ENCODE data around the gene AEBP2. TPM values are rescaled to one million over a fixed set of nuclear protein-coding genes. Genes with fewer than 3 reads are reported as not detected.

Gene AEBP2
- total RNA-seq, 4 donors from 2014 or later: 47.7 to 89.5 (median 56.7) TPM

DNA sequence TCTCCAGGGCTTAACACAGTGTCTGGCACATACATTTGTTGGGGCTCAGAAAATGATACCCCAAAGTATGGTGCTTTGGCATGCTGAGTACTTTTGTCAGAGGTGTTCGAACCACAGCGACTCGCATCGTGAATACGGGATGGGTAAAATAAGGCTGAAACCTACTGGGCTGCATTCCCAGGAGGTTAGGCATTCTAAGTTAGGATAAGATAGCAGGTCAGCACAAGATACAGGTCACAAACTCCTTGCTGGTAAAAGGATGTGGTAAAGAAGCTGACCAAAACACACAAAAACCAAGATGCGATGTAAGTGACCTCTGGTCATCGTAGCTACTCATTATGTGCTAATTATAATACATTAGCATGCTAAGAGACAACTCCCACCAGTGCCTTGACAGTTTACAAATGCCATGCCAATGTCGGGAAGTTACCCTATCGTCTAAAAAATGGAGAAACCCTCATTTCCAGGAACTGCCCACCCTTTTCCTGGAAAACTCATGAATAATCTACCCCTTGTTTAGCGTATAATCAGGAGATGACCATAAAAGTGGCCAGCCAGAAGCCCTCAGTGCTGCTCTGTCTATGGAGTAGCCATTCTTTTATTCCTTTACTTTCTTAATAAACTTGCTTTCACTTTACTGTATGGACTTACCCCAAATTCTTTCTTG, 3.3 kb upstream of the AEBP2 start:
- WGBS: 87% methylated on average over 10 of the region's 10 CpGs
- Histone ChIP-seq H3K27ac (no peak overlapping the region), H3K27me3 (no peaks in the 10 kb centered on the region), H3K4me3 (no peak overlapping the region), H3K36me3 (no peaks in the 10 kb centered on the region), H3K4me1 (peaks cover 16% of the 10 kb centered on the region), H3K9me3 (no peaks in the 10 kb centered on the region)
- TF ChIP-seq, protein P1, sequence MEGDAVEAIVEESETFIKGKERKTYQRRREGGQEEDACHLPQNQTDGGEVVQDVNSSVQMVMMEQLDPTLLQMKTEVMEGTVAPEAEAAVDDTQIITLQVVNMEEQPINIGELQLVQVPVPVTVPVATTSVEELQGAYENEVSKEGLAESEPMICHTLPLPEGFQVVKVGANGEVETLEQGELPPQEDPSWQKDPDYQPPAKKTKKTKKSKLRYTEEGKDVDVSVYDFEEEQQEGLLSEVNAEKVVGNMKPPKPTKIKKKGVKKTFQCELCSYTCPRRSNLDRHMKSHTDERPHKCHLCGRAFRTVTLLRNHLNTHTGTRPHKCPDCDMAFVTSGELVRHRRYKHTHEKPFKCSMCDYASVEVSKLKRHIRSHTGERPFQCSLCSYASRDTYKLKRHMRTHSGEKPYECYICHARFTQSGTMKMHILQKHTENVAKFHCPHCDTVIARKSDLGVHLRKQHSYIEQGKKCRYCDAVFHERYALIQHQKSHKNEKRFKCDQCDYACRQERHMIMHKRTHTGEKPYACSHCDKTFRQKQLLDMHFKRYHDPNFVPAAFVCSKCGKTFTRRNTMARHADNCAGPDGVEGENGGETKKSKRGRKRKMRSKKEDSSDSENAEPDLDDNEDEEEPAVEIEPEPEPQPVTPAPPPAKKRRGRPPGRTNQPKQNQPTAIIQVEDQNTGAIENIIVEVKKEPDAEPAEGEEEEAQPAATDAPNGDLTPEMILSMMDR (IDR thresholded peaks at IDR 0.05): no peak
- TF ChIP-seq POLR2A (IDR thresholded peaks at IDR 0.05) (no peak), POLR2AphosphoS5 (IDR thresholded peaks at IDR 0.05) (no peak), EP300 (IDR thresholded peaks at IDR 0.05) (no peak)
- DNase-seq (ENCODE audit: low spot score in 2 of 2): no peak

DNA sequence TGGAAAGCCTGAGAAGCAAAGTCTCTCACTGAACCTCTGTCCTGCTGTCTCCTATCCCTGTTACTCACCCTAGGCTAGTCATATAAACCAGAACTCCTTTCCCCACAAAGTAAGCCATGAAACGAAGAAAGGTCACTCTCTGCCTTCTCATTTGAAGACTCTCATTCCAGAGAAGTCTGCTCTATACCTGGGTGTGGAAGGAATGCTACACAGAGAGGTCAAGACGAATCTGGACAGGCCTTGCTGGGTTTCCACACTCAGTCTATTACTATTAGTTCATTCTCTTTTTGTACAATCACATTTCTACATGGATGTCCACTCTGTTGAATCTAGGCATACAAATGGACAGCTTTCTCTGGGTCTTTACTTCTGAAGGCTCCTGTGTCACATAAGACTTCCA, 2.4 kb upstream of the AEBP2 start:
- no peak for DNase-seq (ENCODE audit: low spot score in 2 of 2)
- 86% methylated on average over 1 of the region's 2 CpGs for WGBS
- Histone ChIP-seq H3K36me3 (no peaks in the 10 kb centered on the region), H3K4me3 (no peak overlapping the region), H3K4me1 (peaks cover 16% of the 10 kb centered on the region), H3K27me3 (no peaks in the 10 kb centered on the region), H3K27ac (no peak overlapping the region), H3K9me3 (no peaks in the 10 kb centered on the region)
- TF ChIP-seq EP300 (IDR thresholded peaks at IDR 0.05): no peak
- TF ChIP-seq POLR2AphosphoS5 (IDR thresholded peaks at IDR 0.05): no peak
- TF ChIP-seq, protein P1 (IDR thresholded peaks at IDR 0.05): no peak
- no peak for TF ChIP-seq POLR2A (IDR thresholded peaks at IDR 0.05)

DNA sequence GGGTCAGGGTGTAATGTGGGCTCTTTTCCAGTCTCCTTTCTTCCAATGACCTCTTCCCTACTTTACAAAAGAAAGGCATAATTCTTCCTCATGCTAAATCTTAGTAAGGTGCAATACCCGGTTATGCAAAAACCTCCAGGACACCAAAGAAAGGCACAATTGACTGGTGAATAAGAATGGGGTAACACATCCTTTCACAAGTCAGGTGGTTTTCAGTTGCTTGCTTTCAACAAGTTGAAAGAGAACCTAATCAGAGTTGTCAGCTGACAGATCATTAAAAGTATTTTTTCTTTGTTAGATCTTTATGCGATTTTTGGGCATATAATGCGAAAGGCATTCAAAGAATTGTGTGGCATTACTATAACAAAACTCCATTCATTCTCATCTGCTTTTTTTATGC, 1.3 kb upstream of the AEBP2 start:
- H3K27me3 ChIP-seq: no peaks in the 10 kb centered on the region
- DNase-seq (ENCODE audit: low spot score in 2 of 2): no peak
- 76% methylated on average over 3 of the region's 3 CpGs for WGBS
- H3K4me1 ChIP-seq: peaks cover 21% of the 10 kb centered on the region
- TF ChIP-seq EP300 (IDR thresholded peaks at IDR 0.05) (no peak), POLR2AphosphoS5 (IDR thresholded peaks at IDR 0.05) (no peak), POLR2A (IDR thresholded peaks at IDR 0.05) (no peak)
- TF ChIP-seq, protein P1 (IDR thresholded peaks at IDR 0.05): no peak
- H3K9me3 ChIP-seq: no peaks in the 10 kb centered on the region
- H3K27ac ChIP-seq: no peak overlapping the region
- H3K36me3 ChIP-seq: no peaks in the 10 kb centered on the region
- H3K4me3 ChIP-seq: no peak overlapping the region

DNA sequence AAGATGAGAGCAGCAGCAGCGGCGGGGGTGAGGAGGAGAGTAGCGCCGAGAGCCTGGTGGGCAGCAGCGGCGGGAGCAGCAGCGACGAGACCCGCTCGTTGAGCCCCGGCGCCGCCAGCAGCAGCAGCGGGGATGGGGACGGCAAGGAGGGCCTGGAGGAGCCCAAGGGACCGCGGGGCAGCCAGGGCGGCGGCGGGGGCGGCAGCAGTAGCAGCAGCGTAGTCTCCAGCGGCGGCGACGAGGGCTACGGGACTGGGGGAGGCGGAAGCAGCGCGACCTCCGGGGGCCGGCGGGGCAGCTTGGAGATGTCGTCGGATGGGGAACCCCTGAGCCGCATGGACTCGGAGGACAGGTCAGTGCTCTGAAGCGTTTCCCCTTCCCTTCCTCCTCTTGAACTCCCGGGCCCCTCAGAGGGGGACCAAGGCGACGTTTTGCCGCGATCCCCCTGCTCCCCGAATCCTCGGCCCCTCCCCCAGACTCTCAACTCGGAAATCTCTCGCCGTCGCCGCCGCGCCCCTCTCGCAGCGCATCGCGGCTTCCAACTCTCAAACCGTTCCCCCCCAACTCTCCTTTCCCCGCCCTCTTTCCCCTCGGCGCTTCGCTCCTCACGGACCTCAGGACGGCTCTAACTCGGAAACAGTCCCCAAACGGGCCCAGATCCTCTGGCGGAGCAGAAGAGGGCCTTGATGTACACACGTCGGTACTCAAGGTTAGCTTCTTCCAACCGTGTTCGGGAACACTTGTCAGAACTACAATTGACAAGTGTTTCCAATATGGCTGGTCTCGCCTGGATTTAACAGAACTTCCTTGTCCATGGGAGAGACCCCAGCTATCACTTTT, 947 bp downstream of the AEBP2 start:
- peak; percentile 77 to 84 for DNase-seq (ENCODE audit: low spot score in 2 of 2)
- TF ChIP-seq POLR2AphosphoS5 (IDR thresholded peaks at IDR 0.05) (no peak), POLR2A (IDR thresholded peaks at IDR 0.05) (no peak), EP300 (IDR thresholded peaks at IDR 0.05) (no peak)
- TF ChIP-seq, protein P1 (IDR thresholded peaks at IDR 0.05): no peak
- H3K36me3 ChIP-seq: no peaks in the 10 kb centered on the region

DNA sequence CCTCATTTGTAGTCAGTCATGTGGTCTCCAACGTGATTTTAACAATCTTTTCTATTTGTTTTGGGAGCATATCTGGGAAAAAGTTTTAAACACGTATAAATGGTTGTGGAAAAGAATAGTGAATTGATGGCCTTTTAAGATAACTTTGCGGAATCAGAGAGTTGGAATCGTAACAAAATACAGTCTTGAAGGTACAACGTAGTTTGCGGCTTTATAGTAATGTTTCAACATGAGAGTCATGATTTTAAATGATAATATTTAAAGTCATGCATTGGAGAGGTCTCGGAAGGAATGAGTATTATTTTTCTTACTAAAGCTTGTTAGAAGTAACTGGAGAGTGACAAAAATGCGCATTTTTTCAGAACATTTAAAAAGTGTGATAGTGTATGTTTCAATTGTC, 1.6 kb downstream of the AEBP2 start:
- H3K36me3 ChIP-seq: no peaks in the 10 kb centered on the region
- 4% methylated on average over 8 of the region's 8 CpGs for WGBS
- peaks cover 37% of the 10 kb centered on the region for H3K4me1 ChIP-seq
- peak overlapping the region; percentile 95 for H3K27ac ChIP-seq
- TF ChIP-seq EP300 (IDR thresholded peaks at IDR 0.05) (no peak), POLR2A (IDR thresholded peaks at IDR 0.05) (no peak), POLR2AphosphoS5 (IDR thresholded peaks at IDR 0.05) (no peak)
- TF ChIP-seq, protein P1 (IDR thresholded peaks at IDR 0.05): no peak
- H3K4me3 ChIP-seq: peak overlapping the region; percentile 96
- no peaks in the 10 kb centered on the region for H3K27me3 ChIP-seq
- H3K9me3 ChIP-seq: no peaks in the 10 kb centered on the region
- no peak for DNase-seq (ENCODE audit: low spot score in 2 of 2)

More for the DNA sequence above, 947 bp downstream of the AEBP2 start:
- WGBS: under 1% methylated on average over 50 of the region's 71 CpGs
- no peaks in the 10 kb centered on the region for H3K27me3 ChIP-seq
- peak overlapping the region; percentile 95 for H3K27ac ChIP-seq
- peak overlapping the region; percentile 96 for H3K4me3 ChIP-seq
- H3K9me3 ChIP-seq: no peaks in the 10 kb centered on the region
- peaks cover 34% of the 10 kb centered on the region for H3K4me1 ChIP-seq

Measured in suprapubic skin (tissue), 4 donors.